Calu3 (cell line): ENCODE data around the gene TLR8. TPM values are rescaled to one million over a fixed set of nuclear protein-coding genes. Genes with fewer than 3 reads are reported as not detected.

Source experiments
- BruUV-seq: library from RNA; stranded (reverse); fragments of 400-500 nt; replicated peaks from 2 replicates; lab custom pipeline; 2021; lab: Mats Ljungman, UMichigan
- CTCF ChIA-PET: fragments of 300-600 bp; sonication (Branson Sonifier 250); formaldehyde crosslinking; loops from one replicate; lab custom pipeline; 2022; ENCODE audit warnings: antibody characterized with exemption; lab: Charles Lee
- DNase-seq: peaks from one replicate; pipeline ENCODE4 v3.0.0; 2022
- H3K27ac Mint-ChIP-seq: one replicate; pipeline ENCODE4 v1.8.0; 2022; ENCODE audit warnings: mixed read lengths; ENCODE audit not compliant: unreplicated experiment
- H3K27me3 Mint-ChIP-seq: one replicate; pipeline ENCODE4 v1.8.0; 2022; ENCODE audit warnings: mixed read lengths; ENCODE audit not compliant: unreplicated experiment
- H3K36me3 Mint-ChIP-seq: one replicate; pipeline ENCODE4 v1.8.0; 2022; ENCODE audit warnings: mild to moderate bottlenecking, moderate library complexity, mixed read lengths; ENCODE audit not compliant: insufficient read depth, unreplicated experiment
- H3K4me1 Mint-ChIP-seq: one replicate; pipeline ENCODE4 v1.8.0; 2022; ENCODE audit warnings: mild to moderate bottlenecking, low read depth, mixed read lengths; ENCODE audit not compliant: unreplicated experiment
- H3K4me3 Mint-ChIP-seq: one replicate; pipeline ENCODE4 v1.8.0; 2022; ENCODE audit warnings: mild to moderate bottlenecking, low read depth, moderate library complexity, mixed read lengths; ENCODE audit not compliant: unreplicated experiment
- H3K9me3 Mint-ChIP-seq: one replicate; pipeline ENCODE4 v1.8.0; 2022; ENCODE audit warnings: low read depth, mixed read lengths; ENCODE audit not compliant: unreplicated experiment
- CTCF ChIP-seq: fragments of 200-600 bp; IDR thresholded peaks from one replicate; pipeline ENCODE4 v1.8.0; 2022; ENCODE audit warnings: antibody characterized with exemption; ENCODE audit not compliant: unreplicated experiment
- intact Hi-C: fragments of 100-400 bp; cut with micrococcal nuclease; formaldehyde crosslinking; loops from one replicate; pipeline ENCODE4 v1.10.0; 2022; ENCODE audit not compliant: unreplicated experiment
- total RNA-seq: library from RNA; stranded (reverse); gene quantifications from 2 replicates; pipeline ENCODE4 v1.2.3, GENCODE V29; 2022

TLR8 gene
- total RNA-seq, 1 experiment from 2014 or later: not detected

- no peaks in the 10 kb centered on the region for H3K27me3 Mint-ChIP-seq
- peaks cover under 1% of the 10 kb centered on the region for H3K9me3 Mint-ChIP-seq
- no peak for DNase-seq
- peaks cover 25% of the 10 kb centered on the region for H3K36me3 Mint-ChIP-seq
- no TSS peak for BruUV-seq
- H3K4me3 Mint-ChIP-seq: no peak overlapping the region
- peak overlapping the region; percentile 99 for H3K27ac Mint-ChIP-seq
- peaks cover 48% of the 10 kb centered on the region for H3K4me1 Mint-ChIP-seq
- CTCF ChIA-PET: interaction anchor here (1.8 to 1.9 kb wide), 2 partner anchors 25 to 30 kb away, joined by 19 read pairs; partner anchors contain the start of gene TMSB4X
- TF ChIP-seq CTCF: no peak
- intact Hi-C loops: loop anchor here (10.0 kb wide), 1 partner anchor 699 kb away; no protein-coding TSS in a partner anchor
These were observed 39.1 kb downstream of the TLR8 start for GRCh38 chrX:12945494-12945893.

GRCh38 chrX:12946406-12946805, 40.0 kb downstream of the TLR8 start:
- peak overlapping the region; percentile 99 for H3K27ac Mint-ChIP-seq
- TF ChIP-seq CTCF: no peak
- H3K36me3 Mint-ChIP-seq: peaks cover 32% of the 10 kb centered on the region
- BruUV-seq: no TSS peak
- H3K27me3 Mint-ChIP-seq: no peaks in the 10 kb centered on the region
- DNase-seq: no peak
- peaks cover 3% of the 10 kb centered on the region for H3K9me3 Mint-ChIP-seq
- CTCF ChIA-PET: interaction anchor here (0.7 to 2.3 kb wide), 24 partner anchors 10 to 700 kb away, joined by 3 to 24 read pairs (median 6); partner anchors contain the start of gene TMSB4X
- H3K4me3 Mint-ChIP-seq: peak overlapping the region; percentile 43
- intact Hi-C loops: loop anchor here (1.0 to 10.0 kb wide), 3 partner anchors 25 to 698 kb away; no protein-coding TSS in a partner anchor
- peaks cover 55% of the 10 kb centered on the region for H3K4me1 Mint-ChIP-seq

GRCh38 chrX:12946838-12947544, 40.6 kb downstream of the TLR8 start:
- CTCF ChIA-PET: interaction anchor here (0.7 to 2.3 kb wide), 26 partner anchors 9 to 699 kb away, joined by 3 to 24 read pairs (median 6); partner anchors contain the start of gene TMSB4X

More at GRCh38 chrX:12946838-12947544, 40.6 kb downstream of the TLR8 start:
- BruUV-seq: TSS peak; percentile 71
- H3K4me1 Mint-ChIP-seq: peaks cover 55% of the 10 kb centered on the region
- H3K9me3 Mint-ChIP-seq: peaks cover 3% of the 10 kb centered on the region
- H3K36me3 Mint-ChIP-seq: peaks cover 32% of the 10 kb centered on the region
- H3K27me3 Mint-ChIP-seq: no peaks in the 10 kb centered on the region
- intact Hi-C loops: loop anchor here (1.0 to 10.0 kb wide), 4 partner anchors 24 to 698 kb away; no protein-coding TSS in a partner anchor
- peak overlapping the region; percentile 43 for H3K4me3 Mint-ChIP-seq
- TF ChIP-seq CTCF: peak; percentile 97
- H3K27ac Mint-ChIP-seq: peak overlapping the region; percentile 99
- DNase-seq: peak; percentile 86
